ENCODE measurements around the gene MTHFD2.

MTHFD2 gene

DNA sequence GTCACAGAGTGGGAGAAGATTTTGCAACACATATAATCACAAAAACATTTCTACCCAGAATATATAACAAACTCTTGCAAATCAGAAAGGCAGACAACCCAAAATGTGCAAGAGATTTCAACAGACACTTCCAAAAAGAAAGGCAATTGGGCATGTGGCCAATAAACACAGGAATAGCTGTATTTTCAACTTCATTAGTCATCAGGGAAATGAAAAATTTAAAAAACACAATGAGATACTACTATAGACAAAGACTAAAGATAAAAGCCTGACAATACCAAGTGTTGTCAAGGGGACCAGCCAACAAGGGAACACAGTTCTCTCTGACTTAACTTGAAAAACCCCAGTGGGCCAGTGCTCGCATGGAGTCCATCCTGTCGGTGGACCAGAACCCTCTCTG lies 40.5 kb downstream of the MTHFD2 start:
- no peak for DNase-seq
- TF ChIP-seq, protein P1, sequence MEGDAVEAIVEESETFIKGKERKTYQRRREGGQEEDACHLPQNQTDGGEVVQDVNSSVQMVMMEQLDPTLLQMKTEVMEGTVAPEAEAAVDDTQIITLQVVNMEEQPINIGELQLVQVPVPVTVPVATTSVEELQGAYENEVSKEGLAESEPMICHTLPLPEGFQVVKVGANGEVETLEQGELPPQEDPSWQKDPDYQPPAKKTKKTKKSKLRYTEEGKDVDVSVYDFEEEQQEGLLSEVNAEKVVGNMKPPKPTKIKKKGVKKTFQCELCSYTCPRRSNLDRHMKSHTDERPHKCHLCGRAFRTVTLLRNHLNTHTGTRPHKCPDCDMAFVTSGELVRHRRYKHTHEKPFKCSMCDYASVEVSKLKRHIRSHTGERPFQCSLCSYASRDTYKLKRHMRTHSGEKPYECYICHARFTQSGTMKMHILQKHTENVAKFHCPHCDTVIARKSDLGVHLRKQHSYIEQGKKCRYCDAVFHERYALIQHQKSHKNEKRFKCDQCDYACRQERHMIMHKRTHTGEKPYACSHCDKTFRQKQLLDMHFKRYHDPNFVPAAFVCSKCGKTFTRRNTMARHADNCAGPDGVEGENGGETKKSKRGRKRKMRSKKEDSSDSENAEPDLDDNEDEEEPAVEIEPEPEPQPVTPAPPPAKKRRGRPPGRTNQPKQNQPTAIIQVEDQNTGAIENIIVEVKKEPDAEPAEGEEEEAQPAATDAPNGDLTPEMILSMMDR (IDR thresholded peaks at IDR 0.05): no peak
- no peak overlapping the region for H3K27ac Mint-ChIP-seq
- H3K4me3 Mint-ChIP-seq: no peak overlapping the region
- no peaks in the 10 kb centered on the region for H3K36me3 Mint-ChIP-seq (ENCODE audit: low read depth)
- no peaks in the 10 kb centered on the region for H3K9me3 Mint-ChIP-seq
- H3K27me3 Mint-ChIP-seq (ENCODE audit: low read depth, poor library complexity): peaks cover 36% of the 10 kb centered on the region
- no peaks in the 10 kb centered on the region for H3K4me1 Mint-ChIP-seq

DNA sequence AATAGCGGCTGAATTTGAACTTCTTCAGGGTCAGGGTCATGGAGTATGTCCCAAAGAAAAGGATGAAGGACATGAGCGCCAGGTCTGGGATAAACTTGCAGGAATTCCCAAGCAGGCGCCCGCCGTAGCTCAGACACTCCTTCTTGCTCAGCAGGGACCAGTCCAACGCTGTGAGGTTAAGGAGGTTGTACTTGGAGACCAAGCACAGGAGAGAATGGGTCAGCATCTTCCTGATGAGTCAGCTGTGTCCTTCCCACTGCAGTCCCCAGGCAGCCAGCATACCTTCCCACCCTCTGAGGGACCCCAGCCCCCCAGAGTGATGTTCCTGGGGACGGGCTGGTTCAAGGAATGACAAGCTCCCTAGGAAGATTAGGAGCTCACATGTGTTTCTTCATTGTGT lies 40.9 kb downstream of the MTHFD2 start:
- Mint-ChIP-seq H3K4me1 (no peaks in the 10 kb centered on the region), H3K27me3 (ENCODE audit: low read depth, poor library complexity) (peaks cover 40% of the 10 kb centered on the region), H3K4me3 (no peak overlapping the region), H3K27ac (no peak overlapping the region), H3K36me3 (ENCODE audit: low read depth) (no peaks in the 10 kb centered on the region), H3K9me3 (no peaks in the 10 kb centered on the region)
- TF ChIP-seq, protein P1 (IDR thresholded peaks at IDR 0.05): no peak
- no peak for DNase-seq

DNA sequence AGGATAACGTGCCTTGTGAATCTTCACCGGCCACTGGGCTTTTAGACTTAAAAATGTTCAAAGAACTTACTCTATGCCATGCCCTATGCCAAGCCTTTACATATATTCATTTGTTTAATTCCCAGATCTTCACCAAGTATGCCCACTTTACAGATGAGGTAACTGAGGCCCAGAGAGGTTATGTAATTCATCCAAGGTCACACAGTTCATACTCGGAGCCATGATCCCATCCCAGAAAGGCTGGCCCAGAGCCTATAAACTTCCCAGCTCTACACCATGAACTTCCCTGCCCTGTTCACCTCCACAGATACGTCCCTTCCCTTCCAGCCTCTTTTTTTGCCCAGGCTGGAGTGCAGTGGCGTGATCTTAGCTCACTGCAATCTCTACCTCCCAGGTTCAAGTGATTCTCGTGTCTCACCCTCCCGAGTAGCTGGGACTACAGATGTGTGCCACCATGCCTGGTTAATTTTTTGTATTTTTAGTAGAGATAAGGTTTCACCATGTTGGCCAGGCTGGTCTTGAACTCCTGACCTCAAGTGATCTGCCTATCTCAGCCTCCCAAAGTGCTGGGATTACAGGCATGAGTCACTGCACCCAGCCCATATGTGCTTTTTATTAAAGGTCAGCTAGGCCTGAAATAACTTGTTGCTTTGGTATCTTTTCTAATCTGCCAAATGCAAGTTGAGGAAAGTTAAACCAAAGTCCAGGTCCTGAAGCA lies 44.1 kb downstream of the MTHFD2 start:
- Mint-ChIP-seq H3K27me3 (ENCODE audit: low read depth, poor library complexity) (peaks cover 40% of the 10 kb centered on the region), H3K27ac (no peak overlapping the region), H3K4me3 (no peak overlapping the region), H3K9me3 (no peaks in the 10 kb centered on the region), H3K4me1 (no peaks in the 10 kb centered on the region), H3K36me3 (ENCODE audit: low read depth) (no peaks in the 10 kb centered on the region)
- TF ChIP-seq, protein P1 (IDR thresholded peaks at IDR 0.05): no peak
- no peak for DNase-seq

DNA sequence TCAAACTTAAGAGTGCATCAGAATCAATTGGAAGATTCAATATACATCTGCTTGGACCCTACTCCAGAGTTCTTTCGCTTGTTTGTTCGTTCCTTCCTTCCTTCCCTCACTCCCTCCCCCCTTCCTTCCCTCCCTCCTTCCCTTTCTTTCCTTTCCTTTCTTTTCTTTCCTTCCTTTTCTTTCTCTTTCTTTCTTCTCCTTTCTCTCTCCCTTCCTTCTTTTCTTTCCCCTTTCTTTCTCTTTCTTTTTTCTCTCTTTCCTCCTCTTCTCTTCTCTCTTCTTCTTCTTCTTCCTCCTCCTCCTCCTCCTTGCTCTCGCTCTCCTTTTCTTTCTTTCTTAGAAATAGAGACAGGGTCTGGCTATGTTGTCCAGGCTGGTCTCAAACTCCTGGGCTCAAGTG lies 45.9 kb downstream of the MTHFD2 start:
- H3K27ac Mint-ChIP-seq: no peak overlapping the region
- no peaks in the 10 kb centered on the region for H3K36me3 Mint-ChIP-seq (ENCODE audit: low read depth)
- no peak overlapping the region for H3K4me3 Mint-ChIP-seq
- no peaks in the 10 kb centered on the region for H3K4me1 Mint-ChIP-seq
- DNase-seq: no peak
- no peaks in the 10 kb centered on the region for H3K9me3 Mint-ChIP-seq
- peaks cover 40% of the 10 kb centered on the region for H3K27me3 Mint-ChIP-seq (ENCODE audit: low read depth, poor library complexity)
- TF ChIP-seq, protein P1 (IDR thresholded peaks at IDR 0.05): no peak

DNA sequence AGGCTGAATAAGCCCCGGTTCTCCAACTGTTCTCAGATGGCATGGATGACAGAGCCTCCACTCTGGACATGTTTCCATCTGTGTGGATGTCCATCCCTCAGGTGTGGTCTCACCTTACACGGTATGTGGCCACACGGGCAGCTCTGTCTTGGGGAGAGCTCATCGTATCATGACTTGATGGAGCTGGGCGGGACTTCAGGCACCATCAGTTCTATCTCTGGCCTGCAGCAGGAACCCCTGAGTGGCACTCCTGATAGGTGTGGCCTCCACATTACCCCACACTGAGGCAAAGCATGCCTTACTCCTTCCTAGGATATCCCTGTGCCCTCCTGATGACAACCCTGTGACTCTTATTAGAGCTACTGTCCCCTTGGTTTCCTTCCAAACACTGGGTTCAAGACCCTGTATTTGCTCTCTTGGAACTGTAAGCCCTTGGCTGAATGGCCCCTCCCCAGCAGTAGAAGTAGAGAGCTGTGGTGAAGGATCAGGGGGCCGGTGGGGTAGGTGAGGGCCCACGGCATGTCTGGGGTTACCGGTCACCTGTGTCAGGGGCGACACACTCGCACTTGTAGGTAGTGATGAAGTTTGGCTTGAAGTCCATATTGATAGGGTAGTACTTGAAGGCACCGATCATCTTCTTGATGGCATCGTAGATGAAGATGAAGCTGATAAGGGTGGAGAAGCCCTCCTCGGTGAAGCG lies 48.2 kb downstream of the MTHFD2 start:
- Mint-ChIP-seq H3K27me3 (ENCODE audit: low read depth, poor library complexity) (peaks cover 27% of the 10 kb centered on the region), H3K4me1 (no peaks in the 10 kb centered on the region), H3K27ac (no peak overlapping the region), H3K4me3 (no peak overlapping the region), H3K9me3 (no peaks in the 10 kb centered on the region), H3K36me3 (ENCODE audit: low read depth) (no peaks in the 10 kb centered on the region)
- TF ChIP-seq, protein P1 (IDR thresholded peaks at IDR 0.05): no peak
- no peak for DNase-seq

Data from nephron progenitor cell (in vitro differentiated cells).